Measurements from ENCODE around the gene SMARCA1. TPM values are rescaled to one million over a fixed set of nuclear protein-coding genes. Genes with fewer than 3 reads are reported as not detected.

The SMARCA1 gene
- total RNA-seq, 1 experiment from 2014 or later: 38.8 TPM

- TF ChIP-seq YY1 (IDR thresholded peaks at IDR 0.05; ENCODE audit: extremely low read depth, insufficient replicate concordance, low read depth, low read length) (no peak), RAD21 (IDR thresholded peaks at IDR 0.05; ENCODE audit: low read depth) (no peak), ZBTB33 (IDR thresholded peaks at IDR 0.05; ENCODE audit: extremely low read depth, insufficient replicate concordance, low read length) (no peak), MAX (IDR thresholded peaks at IDR 0.05) (no peak), SP1 (IDR thresholded peaks at IDR 0.05; ENCODE audit: low read depth) (no peak), EZH2 (IDR thresholded peaks at IDR 0.05) (no peak), TCF7L2 (IDR thresholded peaks at IDR 0.05; ENCODE audit: borderline replicate concordance, extremely low read depth, insufficient read depth, insufficient read length) (no peak), CTCF (IDR thresholded peaks at IDR 0.05 in 2 of 3, conservative IDR thresholded peaks at IDR 0.05 in 1 of 3; ENCODE audit: borderline replicate concordance in 1 of 3, insufficient read depth in 1 of 3, low read depth in 2 of 3, low read length in 2 of 3) (no peak), REST (IDR thresholded peaks at IDR 0.05; ENCODE audit: low read depth) (no peak), FOSL1 (IDR thresholded peaks at IDR 0.05; ENCODE audit: low read depth) (no peak), ATF3 (IDR thresholded peaks at IDR 0.05) (no peak), SIN3A (IDR thresholded peaks at IDR 0.05; ENCODE audit: low read depth) (no peak), EZH2phosphoT487 (IDR thresholded peaks at IDR 0.05; ENCODE audit: borderline replicate concordance) (no peak), CEBPB (IDR thresholded peaks at IDR 0.05; ENCODE audit: low read depth) (no peak), SRF (IDR thresholded peaks at IDR 0.05; ENCODE audit: low read depth) (no peak), JUND (IDR thresholded peaks at IDR 0.05) (no peak), POLR2A (IDR thresholded peaks at IDR 0.05; ENCODE audit: borderline replicate concordance, extremely low read depth, insufficient read depth, insufficient read length) (no peak), POLR2AphosphoS5 (IDR thresholded peaks at IDR 0.05; ENCODE audit: low read depth, low read length) (no peak), EGR1 (IDR thresholded peaks at IDR 0.05; ENCODE audit: low read depth) (no peak)
- no peak for ATAC-seq
- Histone ChIP-seq H3K79me2 (ENCODE audit: insufficient read depth, low read length) (no peaks in the 10 kb centered on the region), H3K9me3 (ENCODE audit: control insufficient read depth in 1 of 2, insufficient read depth in 1 of 2, low read depth in 1 of 2, low read length in 2 of 2) (no peaks in the 10 kb centered on the region), H2AFZ (ENCODE audit: low read depth, low read length, poor library complexity, severe bottlenecking) (no peak overlapping the region), H3K36me3 (ENCODE audit: control insufficient read depth in 1 of 2, insufficient read depth in 2 of 2, low read length in 2 of 2) (peaks cover 0 to 4% of the 10 kb centered on the region in 2 experiments; a peak in 2 of 4 replicates), H3K4me2 (ENCODE audit: low read length) (no peak overlapping the region), H3K9ac (ENCODE audit: low read length) (no peak overlapping the region), H3K9me2 (ENCODE audit: insufficient read depth) (no peaks in the 10 kb centered on the region), H3K27ac (ENCODE audit: low read depth, low read length) (no peak overlapping the region), H3K4me3 (replicated peaks in 1 of 2; ENCODE audit: low read depth in 1 of 2, low read length in 2 of 2) (no peak overlapping the region), H4K20me1 (ENCODE audit: insufficient read depth) (no peaks in the 10 kb centered on the region), H3K27me3 (ENCODE audit: insufficient read depth, low read length) (no peaks in the 10 kb centered on the region), H3K4me1 (ENCODE audit: control insufficient read depth in 1 of 2, insufficient read depth in 2 of 2, low read length in 2 of 2) (no peaks in the 10 kb centered on the region)
- intact Hi-C loops (cut with micrococcal nuclease): no loop called here
- no TSS peak for BruUV-seq (replicated peaks)
- CTCF ChIA-PET: no interaction called here
- RAD21 ChIA-PET (ENCODE audit: low non-redundant PET in 1 of 2, low total read pairs in 2 of 2, uncharacterized antibody in 2 of 2, unreplicated experiment in 2 of 2): no interaction called here
- DNase-seq (ENCODE audit: low read depth, low spot score): no peak
- POLR2A ChIA-PET: no interaction called here
Observed at GRCh38 chrX:129490330-129490729, 33.0 kb downstream of the SMARCA1 start.

Measured in HCT116 (cell line).